ENCODE measurements around the gene TRIM25.

Gene TRIM25

DNA sequence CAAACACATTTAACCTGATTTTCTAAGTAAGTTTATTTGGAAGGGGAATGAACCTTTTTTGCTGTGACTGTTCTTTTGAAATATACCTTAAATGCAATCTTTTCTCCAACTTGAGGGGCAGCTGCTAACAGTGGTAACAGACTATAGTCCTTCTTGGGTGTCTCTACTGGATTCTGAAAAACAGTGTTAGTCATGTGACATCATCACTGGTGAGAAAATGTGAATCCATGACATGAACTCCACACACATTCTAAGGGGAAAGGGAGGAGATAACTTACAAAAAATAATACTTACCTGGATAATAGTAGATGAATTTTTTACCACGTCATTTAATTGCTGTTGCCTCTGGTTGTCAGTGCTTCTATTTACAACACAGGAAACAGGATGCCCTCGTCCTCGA lies 35.7 kb upstream of the TRIM25 start:
- Histone ChIP-seq H3K79me2 (ENCODE audit: insufficient read depth, low read length) (peaks cover 39% of the 10 kb centered on the region), H2AFZ (ENCODE audit: low read depth, low read length) (no peak overlapping the region), H4K20me1 (ENCODE audit: insufficient read depth, low read length) (peaks cover 19% of the 10 kb centered on the region), H3K27ac (ENCODE audit: low read length) (no peak overlapping the region), H3K4me1 (ENCODE audit: insufficient read depth, low read length) (no peaks in the 10 kb centered on the region), H3K36me3 (ENCODE audit: insufficient read depth, low read length) (peaks cover 80% of the 10 kb centered on the region), H3K4me2 (ENCODE audit: insufficient read depth, low read length) (no peak overlapping the region), H3K4me3 (ENCODE audit: low read depth in 1 of 2, low read length in 2 of 2) (no peak overlapping the region), H3K9ac (ENCODE audit: low read depth, low read length) (no peak overlapping the region), H3K9me3 (ENCODE audit: insufficient read depth, low read length, severe bottlenecking) (no peaks in the 10 kb centered on the region), H3K27me3 (ENCODE audit: insufficient read depth, low read length, poor library complexity) (no peaks in the 10 kb centered on the region)
- TF ChIP-seq EZH2 (IDR thresholded peaks at IDR 0.05; ENCODE audit: borderline replicate concordance, low read depth, low read length, severe bottlenecking), result no peak
- TF ChIP-seq, protein P1, sequence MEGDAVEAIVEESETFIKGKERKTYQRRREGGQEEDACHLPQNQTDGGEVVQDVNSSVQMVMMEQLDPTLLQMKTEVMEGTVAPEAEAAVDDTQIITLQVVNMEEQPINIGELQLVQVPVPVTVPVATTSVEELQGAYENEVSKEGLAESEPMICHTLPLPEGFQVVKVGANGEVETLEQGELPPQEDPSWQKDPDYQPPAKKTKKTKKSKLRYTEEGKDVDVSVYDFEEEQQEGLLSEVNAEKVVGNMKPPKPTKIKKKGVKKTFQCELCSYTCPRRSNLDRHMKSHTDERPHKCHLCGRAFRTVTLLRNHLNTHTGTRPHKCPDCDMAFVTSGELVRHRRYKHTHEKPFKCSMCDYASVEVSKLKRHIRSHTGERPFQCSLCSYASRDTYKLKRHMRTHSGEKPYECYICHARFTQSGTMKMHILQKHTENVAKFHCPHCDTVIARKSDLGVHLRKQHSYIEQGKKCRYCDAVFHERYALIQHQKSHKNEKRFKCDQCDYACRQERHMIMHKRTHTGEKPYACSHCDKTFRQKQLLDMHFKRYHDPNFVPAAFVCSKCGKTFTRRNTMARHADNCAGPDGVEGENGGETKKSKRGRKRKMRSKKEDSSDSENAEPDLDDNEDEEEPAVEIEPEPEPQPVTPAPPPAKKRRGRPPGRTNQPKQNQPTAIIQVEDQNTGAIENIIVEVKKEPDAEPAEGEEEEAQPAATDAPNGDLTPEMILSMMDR (IDR thresholded peaks at IDR 0.05; ENCODE audit: borderline replicate concordance, extremely low read depth, low read length, poor library complexity, severe bottlenecking), result no peak
- ATAC-seq (ENCODE audit: insufficient read depth, low read depth) (no peak), DNase-seq (no peak)

DNA sequence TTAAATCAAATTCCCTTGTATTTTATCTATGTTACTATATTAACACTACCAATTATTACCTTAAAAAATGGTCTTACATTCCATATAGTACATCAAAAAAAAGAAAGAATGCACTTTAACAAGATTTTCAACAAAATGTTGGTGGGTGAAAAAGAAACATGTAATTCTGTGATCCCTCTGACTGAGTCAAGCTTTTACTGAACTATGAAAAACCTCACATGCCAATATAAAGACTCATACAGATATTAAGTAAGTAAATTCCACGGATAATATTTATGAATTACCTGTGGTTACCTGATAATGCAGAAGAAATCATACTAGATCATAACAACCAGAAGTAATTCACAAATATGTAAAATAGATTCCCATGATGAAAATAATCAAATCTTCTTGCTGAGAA lies 34.6 kb upstream of the TRIM25 start:
- peaks cover 84% of the 10 kb centered on the region for H3K36me3 ChIP-seq (ENCODE audit: insufficient read depth, low read length)

DNA sequence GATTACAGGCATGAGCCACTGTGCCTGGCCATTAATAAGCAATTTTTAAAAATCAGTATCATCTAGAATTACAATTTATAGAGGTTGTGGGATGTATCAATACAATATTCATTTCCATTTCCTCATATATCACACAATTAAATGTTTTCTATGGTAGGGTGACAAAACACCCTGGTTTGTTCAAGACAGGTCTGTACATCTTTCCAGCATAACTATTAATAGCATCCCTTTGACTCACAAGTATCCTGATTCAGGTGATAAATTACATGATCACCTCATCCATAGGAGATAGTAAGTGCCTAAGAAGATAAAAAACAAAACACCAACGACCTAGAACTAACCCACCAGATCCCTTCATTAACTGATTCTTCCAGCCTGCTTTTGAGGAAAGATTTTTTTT lies 33.9 kb upstream of the TRIM25 start:
- H3K4me2 ChIP-seq (ENCODE audit: insufficient read depth, low read length), result no peak overlapping the region
- H2AFZ ChIP-seq (ENCODE audit: low read depth, low read length), result no peak overlapping the region
- no peaks in the 10 kb centered on the region for H3K9me3 ChIP-seq (ENCODE audit: insufficient read depth, low read length, severe bottlenecking)
- DNase-seq (no peak), ATAC-seq (ENCODE audit: insufficient read depth, low read depth) (no peak)
- H4K20me1 ChIP-seq (ENCODE audit: insufficient read depth, low read length), result peaks cover 15% of the 10 kb centered on the region
- no peak for TF ChIP-seq EZH2 (IDR thresholded peaks at IDR 0.05; ENCODE audit: borderline replicate concordance, low read depth, low read length, severe bottlenecking)
- TF ChIP-seq, protein P1 (IDR thresholded peaks at IDR 0.05; ENCODE audit: borderline replicate concordance, extremely low read depth, low read length, poor library complexity, severe bottlenecking), result no peak
- no peak overlapping the region for H3K4me3 ChIP-seq (ENCODE audit: low read depth in 1 of 2, low read length in 2 of 2)
- H3K27me3 ChIP-seq (ENCODE audit: insufficient read depth, low read length, poor library complexity), result no peaks in the 10 kb centered on the region
- H3K27ac ChIP-seq (ENCODE audit: low read length), result no peak overlapping the region
- no peak overlapping the region for H3K9ac ChIP-seq (ENCODE audit: low read depth, low read length)
- H3K36me3 ChIP-seq (ENCODE audit: insufficient read depth, low read length), result peaks cover 87% of the 10 kb centered on the region
- H3K4me1 ChIP-seq (ENCODE audit: insufficient read depth, low read length), result no peaks in the 10 kb centered on the region
- H3K79me2 ChIP-seq (ENCODE audit: insufficient read depth, low read length), result peaks cover 23% of the 10 kb centered on the region

More for the DNA sequence above, 34.6 kb upstream of the TRIM25 start:
- Histone ChIP-seq H4K20me1 (ENCODE audit: insufficient read depth, low read length) (peaks cover 17% of the 10 kb centered on the region), H3K79me2 (ENCODE audit: insufficient read depth, low read length) (peaks cover 29% of the 10 kb centered on the region), H2AFZ (ENCODE audit: low read depth, low read length) (no peak overlapping the region), H3K9ac (ENCODE audit: low read depth, low read length) (no peak overlapping the region), H3K27me3 (ENCODE audit: insufficient read depth, low read length, poor library complexity) (no peaks in the 10 kb centered on the region), H3K4me2 (ENCODE audit: insufficient read depth, low read length) (no peak overlapping the region), H3K27ac (ENCODE audit: low read length) (no peak overlapping the region), H3K4me1 (ENCODE audit: insufficient read depth, low read length) (no peaks in the 10 kb centered on the region), H3K9me3 (ENCODE audit: insufficient read depth, low read length, severe bottlenecking) (no peaks in the 10 kb centered on the region), H3K4me3 (ENCODE audit: low read depth in 1 of 2, low read length in 2 of 2) (no peak overlapping the region)
- ATAC-seq (ENCODE audit: insufficient read depth, low read depth), result no peak
- TF ChIP-seq, protein P1 (IDR thresholded peaks at IDR 0.05; ENCODE audit: borderline replicate concordance, extremely low read depth, low read length, poor library complexity, severe bottlenecking), result no peak
- no peak for TF ChIP-seq EZH2 (IDR thresholded peaks at IDR 0.05; ENCODE audit: borderline replicate concordance, low read depth, low read length, severe bottlenecking)
- DNase-seq, result no peak

Data from DND-41 (cell line).